GM19099 (cell line): Measurements from ENCODE around the gene RNF19B.

Source experiments
- POLR2A ChIP-seq: IDR thresholded peaks from 3 replicates; pipeline ENCODE4 v1.6.1; 2011; ENCODE audit warnings: low read depth; ENCODE audit not compliant: insufficient read length; ENCODE audit errors: extremely low read depth

RNF19B gene

DNA sequence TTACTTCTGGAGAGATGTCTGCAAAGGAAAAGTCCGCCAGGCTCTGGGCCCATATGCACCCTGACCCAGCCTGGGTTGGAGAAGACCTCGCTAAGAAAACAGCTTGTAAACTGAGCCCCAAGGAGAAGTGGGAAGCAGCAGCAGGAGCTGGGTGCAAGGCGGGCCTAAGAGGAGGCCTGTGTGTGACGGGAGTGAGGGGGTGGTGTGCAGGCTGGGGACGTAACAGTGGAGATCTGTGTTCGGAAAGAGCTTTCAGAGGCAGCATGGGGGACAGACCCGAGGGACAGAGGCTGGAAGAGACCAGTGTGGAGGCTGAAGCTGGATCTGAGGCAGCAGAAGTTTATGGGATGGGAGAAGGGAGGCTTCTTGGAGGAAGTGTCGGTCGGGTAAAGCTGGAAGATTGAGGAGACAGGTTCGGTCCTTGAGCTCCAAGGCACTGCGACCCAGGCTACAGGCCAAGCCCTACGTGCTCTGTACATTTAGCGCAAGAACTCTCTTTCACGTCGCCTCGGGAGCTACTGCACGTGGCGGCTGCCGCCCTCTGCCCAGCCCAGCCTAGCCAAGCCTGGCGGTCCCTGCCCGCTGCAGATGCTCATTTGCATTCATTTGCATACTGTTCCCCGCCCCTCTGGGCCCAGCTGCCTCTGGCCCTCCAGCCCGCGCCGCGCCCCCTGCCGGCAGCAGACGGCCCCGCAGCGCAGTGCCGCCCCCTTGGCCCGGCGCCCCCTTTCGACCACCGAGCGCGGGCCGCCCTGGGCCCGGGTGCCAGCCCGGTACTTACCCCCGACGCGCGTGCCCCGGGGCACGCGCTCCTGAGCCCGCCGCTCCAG is 72.0 kb downstream of the RNF19B start:
- no peak for TF ChIP-seq POLR2A

DNA sequence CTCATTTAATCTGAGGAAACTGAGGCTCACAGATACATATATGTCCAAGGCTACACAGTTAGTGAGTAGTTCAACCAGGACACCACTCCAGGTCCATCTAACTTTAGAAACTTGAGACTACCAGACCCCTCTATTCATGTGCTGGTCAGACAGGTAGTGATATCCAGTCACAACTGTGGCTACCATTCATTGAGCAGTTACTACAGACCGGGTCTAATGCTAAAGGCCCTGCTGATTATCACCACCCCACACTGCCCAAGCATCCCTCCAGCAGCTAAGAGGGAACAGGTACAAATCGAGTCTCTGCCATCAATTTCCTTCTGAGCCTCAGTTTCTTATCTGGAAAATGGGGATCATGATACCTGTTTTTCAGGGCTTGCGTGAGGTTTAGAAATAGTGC is 73.0 kb downstream of the RNF19B start:
- TF ChIP-seq POLR2A = no peak

GRCh38 chr1:32891241-32891570 is 73.4 kb downstream of the RNF19B start:
- TF ChIP-seq POLR2A = no peak

DNA sequence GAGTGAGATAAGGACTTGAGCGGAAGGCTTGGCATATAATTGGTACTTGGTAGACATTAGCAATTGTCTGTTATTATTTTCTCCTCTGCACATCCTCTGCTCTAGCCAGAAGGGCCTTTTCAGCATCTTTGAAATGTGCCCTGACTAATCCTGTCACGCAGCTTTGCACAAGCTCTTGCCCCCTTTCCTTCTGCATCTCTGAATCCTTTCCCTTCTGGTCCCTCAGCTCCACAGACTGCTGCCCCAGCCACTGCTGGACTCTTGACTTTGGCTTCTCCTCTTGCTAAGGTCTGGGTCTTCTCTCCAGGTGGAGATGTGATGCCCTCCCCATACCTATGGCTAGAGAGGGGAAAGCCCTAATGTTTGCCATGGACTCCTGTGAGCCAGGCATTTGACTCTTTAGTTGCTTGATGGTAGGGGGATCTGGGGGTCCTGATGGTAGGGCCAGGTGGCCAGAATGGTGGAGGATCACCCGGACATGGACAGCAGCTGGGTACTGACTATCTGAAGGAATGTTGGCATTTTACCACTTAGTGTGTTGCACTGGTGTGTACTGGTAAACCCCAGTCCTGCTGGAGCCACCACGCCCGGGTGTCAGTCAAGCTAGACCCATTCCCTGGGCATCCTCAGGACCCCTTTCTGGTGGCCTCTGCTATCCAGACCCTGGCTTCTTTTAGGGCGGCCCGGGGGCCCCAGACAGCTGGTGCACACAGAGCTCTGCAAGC is 73.9 kb downstream of the RNF19B start:
- no peak for TF ChIP-seq POLR2A

DNA sequence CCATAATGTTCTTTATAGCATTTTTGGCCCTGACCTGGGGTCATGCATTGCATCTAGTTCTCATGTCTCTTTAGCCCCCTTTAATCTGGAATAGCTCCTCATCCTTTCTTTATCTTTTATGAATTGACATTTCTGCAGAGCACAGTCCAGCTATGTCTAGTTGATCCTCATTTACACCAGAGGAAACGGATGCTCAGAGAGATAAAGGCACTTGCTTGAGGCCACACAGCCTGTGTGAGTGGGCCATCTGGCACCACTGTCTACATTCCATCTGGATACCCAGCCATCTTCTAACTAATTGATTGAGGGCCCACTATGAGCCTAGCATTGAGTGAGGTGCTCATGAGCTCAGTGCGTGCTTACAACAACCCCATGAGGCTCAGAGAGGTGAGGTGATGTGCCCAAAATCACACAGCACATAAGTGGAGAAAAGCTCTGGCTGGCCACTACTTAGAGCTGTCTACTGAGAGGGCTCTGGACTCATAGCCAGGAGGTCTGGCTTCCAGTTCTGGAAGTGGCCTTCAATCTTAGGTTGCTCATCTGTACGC is 74.8 kb downstream of the RNF19B start:
- TF ChIP-seq POLR2A = no peak

- TF ChIP-seq POLR2A = no peak
These were observed 75.8 kb downstream of the RNF19B start for GRCh38 chr1:32888677-32889420.

- no peak for TF ChIP-seq POLR2A
These were observed 76.5 kb downstream of the RNF19B start for GRCh38 chr1:32888134-32888533.

DNA sequence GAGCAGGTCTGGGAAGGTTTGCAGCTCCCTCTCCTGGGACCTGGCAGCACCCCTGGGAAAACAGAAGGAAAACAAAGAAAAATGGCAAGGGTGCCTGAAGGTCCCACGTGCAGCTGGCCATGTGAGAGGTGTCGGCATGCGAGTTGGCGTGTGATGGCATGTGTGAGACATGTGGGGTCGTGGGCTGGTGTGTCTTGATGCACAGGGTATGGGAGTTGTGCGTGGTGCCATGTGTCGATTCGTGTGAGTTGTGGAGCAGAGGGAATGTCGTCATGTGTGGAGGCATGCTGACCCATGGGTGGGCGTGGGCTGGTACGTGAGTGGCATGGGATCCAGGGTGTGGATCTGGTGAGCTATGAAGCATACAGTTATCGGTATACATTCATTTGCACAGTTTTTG is 77.0 kb downstream of the RNF19B start:
- no peak for TF ChIP-seq POLR2A

GRCh38 chr1:32886828-32887414 is 77.7 kb downstream of the RNF19B start:
- TF ChIP-seq POLR2A = no peak
